GM20000 (cell line): Measurements from ENCODE around the gene APOE.
"Not testable (repeated sequence)": the region's sequence is repeated elsewhere in the genome, so short reads cannot be mapped to it uniquely, and the experiment has no call there.

Source experiments
- DNase-seq: peaks from one replicate; pipeline ENCODE4 v3.0.0; 2012; ENCODE audit warnings: low spot score
- TF ChIP-seq, protein P1 (sequence below): IDR thresholded peaks from 2 replicates; pipeline ENCODE4 v1.5.1; 2012; ENCODE audit warnings: mild to moderate bottlenecking, control low read depth; ENCODE audit errors: extremely low read depth, missing control alignments

APOE gene

GRCh38 chr19:44887648-44888047, 17.9 kb upstream of the APOE start:
- DNase-seq = no peak

DNA sequence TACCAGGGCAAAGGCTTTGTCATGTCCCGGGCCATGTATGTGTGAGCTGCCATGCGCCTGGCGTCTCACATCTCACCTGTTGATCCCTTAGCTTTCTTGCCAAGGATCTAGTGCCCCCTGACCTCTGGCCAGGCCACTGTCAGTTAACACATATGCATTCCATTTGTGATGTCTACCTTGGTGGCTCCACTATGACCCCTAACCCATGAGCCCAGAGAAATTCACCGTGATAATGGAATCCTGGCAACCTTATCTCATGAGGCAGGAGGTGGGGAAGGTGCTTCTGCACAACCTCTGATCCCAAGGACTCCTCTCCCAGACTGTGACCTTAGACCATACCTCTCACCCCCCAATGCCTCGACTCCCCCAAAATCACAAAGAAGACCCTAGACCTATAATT, 17.3 kb upstream of the APOE start:
- not testable (repeated sequence) for DNase-seq

More at GRCh38 chr19:44887648-44888047, 17.9 kb upstream of the APOE start:
- TF ChIP-seq, protein P1, sequence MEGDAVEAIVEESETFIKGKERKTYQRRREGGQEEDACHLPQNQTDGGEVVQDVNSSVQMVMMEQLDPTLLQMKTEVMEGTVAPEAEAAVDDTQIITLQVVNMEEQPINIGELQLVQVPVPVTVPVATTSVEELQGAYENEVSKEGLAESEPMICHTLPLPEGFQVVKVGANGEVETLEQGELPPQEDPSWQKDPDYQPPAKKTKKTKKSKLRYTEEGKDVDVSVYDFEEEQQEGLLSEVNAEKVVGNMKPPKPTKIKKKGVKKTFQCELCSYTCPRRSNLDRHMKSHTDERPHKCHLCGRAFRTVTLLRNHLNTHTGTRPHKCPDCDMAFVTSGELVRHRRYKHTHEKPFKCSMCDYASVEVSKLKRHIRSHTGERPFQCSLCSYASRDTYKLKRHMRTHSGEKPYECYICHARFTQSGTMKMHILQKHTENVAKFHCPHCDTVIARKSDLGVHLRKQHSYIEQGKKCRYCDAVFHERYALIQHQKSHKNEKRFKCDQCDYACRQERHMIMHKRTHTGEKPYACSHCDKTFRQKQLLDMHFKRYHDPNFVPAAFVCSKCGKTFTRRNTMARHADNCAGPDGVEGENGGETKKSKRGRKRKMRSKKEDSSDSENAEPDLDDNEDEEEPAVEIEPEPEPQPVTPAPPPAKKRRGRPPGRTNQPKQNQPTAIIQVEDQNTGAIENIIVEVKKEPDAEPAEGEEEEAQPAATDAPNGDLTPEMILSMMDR = no peak

DNA sequence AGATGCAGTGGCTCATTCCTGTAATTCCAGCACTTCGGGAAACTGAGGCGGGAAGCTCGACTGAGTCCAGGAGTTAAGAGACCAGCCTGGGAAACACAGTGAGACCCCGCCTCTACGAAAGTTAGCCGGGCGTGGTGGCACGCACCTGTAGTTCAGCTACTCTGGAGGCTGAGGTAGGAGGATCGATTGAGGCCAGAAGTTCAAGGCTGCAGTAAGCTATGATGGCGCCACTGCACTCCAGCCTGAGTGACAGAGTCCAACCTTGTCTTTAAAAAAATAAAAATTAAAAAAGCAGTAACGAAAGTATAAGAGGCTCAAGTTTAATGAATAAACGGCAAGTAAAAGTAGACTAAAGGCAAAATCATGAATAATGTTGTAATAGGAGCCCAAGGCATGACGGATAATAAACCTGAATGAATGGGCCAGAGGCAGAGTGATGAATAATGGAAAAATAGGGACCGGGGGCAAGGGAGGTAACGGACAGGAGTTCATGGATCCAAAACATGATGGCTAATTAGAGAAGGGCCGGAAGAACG, 15.7 kb upstream of the APOE start:
- TF ChIP-seq, protein P1 = no peak
- DNase-seq = no peak

DNA sequence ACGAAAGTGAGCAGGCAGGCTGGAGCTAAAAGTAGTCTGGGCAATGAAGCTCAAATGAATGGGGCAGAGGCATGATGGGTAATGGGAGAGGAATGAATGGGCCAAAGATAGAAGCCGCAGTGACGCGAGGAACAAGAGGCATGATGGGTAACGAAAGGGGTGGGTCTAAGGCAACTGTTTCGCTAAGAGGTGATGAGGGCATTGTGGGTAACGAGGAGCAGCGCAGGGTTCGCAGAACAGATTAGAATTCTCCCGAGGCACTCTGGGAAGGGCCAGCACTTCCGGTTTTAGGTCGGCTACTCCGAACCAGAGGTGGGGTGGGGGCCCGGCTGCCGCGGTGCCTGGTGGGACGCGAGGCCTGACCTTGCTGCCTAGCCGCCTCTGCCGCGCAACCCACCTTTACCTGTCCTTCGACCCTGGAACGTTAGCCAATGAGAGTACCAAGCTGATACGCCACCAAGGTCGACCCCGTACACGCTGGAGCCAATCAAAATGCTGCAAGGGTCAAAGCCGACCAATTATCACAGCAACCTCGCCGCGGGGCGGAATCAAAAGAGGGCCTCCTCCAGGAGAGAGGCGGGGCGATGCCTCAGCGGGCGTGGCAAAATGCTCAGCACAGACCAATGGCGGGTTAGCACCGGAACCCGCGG, 15.1 kb upstream of the APOE start:
- DNase-seq = peak; percentile 91
- TF ChIP-seq, protein P1 = no peak

DNA sequence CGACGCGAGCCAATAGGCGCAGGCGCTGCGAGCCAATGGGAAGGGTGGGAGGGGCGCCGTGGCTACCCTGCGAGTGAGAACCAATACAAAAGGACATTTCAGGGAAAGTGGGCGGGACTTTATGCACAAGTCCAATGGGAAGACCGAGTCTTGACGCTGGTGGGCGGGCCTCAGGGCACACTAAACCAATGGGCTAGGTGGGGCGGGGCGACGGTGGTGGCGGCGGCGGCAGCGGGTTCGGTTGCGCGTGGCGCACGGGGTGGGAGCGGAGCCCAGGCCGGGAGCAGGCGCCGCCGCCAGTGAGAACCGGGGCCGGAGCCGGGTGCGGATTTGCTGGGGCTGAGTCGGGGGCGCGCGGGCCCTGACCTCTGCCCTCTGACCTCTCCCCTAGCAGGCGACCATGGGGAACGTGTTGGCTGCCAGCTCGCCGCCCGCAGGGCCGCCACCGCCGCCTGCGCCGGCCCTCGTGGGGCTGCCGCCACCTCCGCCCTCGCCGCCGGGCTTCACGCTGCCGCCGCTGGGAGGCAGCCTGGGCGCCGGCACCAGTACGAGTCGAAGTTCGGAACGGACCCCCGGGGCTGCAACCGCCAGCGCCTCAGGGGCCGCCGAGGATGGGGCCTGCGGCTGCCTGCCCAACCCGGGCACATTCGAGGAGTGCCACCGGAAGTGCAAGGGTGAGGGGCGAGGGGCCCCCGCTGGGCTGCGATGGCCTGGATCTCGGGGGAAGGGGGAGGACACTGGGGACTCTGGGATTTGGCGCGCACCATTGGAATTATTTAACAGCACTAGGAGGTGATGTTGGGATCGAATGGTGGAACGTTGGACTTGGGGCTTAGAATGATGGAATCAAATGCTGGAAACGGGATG, 14.3 kb upstream of the APOE start, which contains the start of gene TOMM40:
TSS of gene TOMM40 (plus strand) at position 239 of the 867 bp plus-strand sequence. CDS start at position 401, 162 bp downstream.
- peak; percentile 100 for DNase-seq
- TF ChIP-seq, protein P1 = no peak

DNA sequence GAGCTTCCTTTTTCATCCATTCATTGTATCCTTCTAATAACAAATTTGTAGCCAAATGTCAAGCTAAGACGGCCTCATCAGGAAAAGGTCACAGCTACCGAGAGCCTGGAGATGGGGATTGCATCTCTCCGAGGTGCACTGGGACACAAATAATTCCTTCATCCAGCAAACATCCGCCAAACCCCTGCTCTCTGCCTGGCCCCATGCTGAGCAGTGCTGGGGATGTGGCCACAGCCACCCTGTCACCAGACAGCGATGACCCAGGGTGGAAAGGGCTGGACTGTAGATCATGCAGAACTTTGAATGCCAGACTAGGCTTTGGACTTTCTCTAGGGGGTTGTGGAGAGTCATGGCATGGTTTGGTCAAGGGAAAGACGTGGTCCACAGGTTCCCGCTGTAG, 12.7 kb upstream of the APOE start:
- no peak for DNase-seq

DNA sequence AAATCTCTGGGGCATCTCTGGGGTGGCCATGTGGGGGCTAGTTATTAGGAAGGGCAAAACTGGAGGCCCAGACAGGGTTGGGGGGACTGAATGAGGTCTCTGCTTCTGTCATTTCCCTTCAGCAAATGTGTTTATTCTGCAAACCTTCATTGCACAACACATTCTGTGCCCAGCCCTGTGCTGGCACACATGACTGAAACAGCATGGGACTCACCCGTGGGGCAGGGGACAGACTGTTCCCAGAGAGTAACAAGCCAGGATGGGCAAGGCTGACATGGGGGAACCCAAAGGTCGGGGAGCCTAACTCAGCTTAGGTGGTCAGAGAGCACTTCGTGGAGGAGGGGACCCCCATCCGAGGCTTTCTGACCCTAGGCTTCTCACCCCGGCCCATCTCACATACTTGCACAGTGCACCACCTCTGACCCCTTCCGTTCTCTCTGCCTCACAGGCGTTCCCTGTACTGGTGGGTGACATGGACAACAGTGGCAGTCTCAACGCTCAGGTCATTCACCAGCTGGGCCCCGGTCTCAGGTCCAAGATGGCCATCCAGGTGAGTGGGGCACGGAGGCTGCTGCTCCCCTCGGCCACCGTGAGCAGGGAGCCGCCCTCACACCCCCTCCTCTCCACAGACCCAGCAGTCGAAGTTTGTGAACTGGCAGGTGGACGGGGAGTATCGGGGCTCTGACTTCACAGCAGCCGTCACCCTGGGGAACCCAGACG, 12.1 kb upstream of the APOE start:
- DNase-seq = no peak

More for the DNA sequence above, 12.7 kb upstream of the APOE start:
- TF ChIP-seq, protein P1 = no peak

More for the DNA sequence above, 12.1 kb upstream of the APOE start:
- TF ChIP-seq, protein P1 = no peak
